B cell (primary cell): ENCODE data around the gene PLCL1.

ENCODE experiments used
- EZH2 ChIP-seq: IDR thresholded peaks from 2 replicates; pipeline ENCODE4 v1.6.1; 2012; ENCODE audit warnings: borderline replicate concordance, low read depth, mild to moderate bottlenecking, moderate library complexity, low read length; ENCODE audit not compliant: insufficient read depth, poor library complexity, severe bottlenecking
- TF ChIP-seq, protein P1 (sequence below): fragments of 200-600 bp; IDR thresholded peaks from one replicate; pipeline ENCODE4 v1.8.0; 2022; ENCODE audit warnings: antibody characterized with exemption, mild to moderate bottlenecking

DNA sequence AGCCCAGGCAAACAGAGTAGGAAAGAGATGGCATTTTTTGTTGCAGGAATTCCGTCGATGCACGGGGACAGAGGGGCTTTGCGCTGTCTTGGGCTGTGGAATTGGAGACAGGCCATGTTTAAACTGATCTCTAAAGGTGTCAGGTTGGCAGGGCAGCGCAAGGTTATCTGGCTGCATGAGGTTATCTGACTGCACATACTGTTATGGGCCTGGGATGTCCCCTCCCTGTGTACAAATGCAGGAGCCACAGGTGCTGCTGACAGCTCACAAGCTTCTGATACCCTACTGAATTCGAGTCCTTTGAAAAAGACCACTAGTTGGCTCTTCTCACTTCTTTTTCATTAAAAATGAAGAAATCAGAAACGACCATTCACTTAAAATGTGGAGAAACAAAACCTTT, 255.4 kb downstream of the PLCL1 start:
- TF ChIP-seq, protein P1, sequence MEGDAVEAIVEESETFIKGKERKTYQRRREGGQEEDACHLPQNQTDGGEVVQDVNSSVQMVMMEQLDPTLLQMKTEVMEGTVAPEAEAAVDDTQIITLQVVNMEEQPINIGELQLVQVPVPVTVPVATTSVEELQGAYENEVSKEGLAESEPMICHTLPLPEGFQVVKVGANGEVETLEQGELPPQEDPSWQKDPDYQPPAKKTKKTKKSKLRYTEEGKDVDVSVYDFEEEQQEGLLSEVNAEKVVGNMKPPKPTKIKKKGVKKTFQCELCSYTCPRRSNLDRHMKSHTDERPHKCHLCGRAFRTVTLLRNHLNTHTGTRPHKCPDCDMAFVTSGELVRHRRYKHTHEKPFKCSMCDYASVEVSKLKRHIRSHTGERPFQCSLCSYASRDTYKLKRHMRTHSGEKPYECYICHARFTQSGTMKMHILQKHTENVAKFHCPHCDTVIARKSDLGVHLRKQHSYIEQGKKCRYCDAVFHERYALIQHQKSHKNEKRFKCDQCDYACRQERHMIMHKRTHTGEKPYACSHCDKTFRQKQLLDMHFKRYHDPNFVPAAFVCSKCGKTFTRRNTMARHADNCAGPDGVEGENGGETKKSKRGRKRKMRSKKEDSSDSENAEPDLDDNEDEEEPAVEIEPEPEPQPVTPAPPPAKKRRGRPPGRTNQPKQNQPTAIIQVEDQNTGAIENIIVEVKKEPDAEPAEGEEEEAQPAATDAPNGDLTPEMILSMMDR: no peak
- TF ChIP-seq EZH2: no peak
